ENCODE results near the gene CT45A7.
"Not testable (repeated sequence)": the region's sequence is repeated elsewhere in the genome, so short reads cannot be mapped to it uniquely, and the experiment has no call there.

The CT45A7 gene, protein sequence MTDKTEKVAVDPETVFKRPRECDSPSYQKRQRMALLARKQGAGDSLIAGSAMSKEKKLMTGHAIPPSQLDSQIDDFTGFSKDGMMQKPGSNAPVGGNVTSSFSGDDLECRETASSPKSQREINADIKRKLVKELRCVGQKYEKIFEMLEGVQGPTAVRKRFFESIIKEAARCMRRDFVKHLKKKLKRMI
- total RNA-seq: 0 reads per million in 2 experiments

DNA sequence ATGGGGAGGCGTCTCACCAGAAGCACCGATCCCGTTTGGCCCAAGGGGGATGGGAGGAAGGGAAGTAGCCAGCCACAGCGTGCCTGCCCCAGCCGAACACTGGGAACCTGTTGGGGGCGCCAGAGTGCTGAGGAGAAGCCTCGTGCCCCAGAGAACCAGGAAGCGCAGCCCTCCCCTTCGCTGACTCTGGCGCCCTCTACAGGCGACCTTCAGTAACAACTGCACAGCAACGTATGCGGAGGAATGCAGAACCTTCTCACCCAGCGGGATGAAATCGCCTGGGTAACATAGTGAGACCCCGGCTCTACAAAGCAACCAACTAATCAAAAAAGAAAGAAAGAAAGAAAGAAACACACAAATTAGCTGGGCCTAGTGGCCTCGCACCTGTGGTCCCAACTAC lies at the start of gene CT45A7:
Gene CT45A7, minus strand, starts transcription at position 101 of the 400 bp plus-strand sequence. CDS start 3,747 bp downstream, outside the sequence.
- not testable (repeated sequence) for DNase-seq (ENCODE audit: low read depth)

DNA sequence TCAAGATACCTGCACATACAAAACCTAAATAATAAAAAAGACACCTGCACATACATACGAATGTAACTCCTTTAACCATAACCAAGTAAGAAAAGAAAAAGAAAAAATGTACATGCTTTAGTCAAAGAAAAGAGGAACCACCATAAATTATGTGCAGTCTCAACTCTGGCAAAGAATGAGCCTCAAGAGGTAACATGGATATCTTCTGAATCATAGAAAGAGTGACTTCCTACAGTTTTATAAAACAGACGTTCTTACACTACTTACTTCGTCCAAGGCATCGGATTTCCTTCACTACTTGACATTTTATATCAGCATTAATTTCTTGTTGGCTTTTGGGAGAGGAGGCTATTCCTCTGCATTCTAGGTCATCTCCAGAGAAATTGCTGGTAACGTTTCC lies 45.7 kb upstream of the CT45A7 start:
- DNase-seq (ENCODE audit: low read depth): not testable (repeated sequence)

- DNase-seq (ENCODE audit: low read depth): not testable (repeated sequence)
Observed at GRCh38 chrX:135871712-135872111, 34.6 kb upstream of the CT45A7 start, which contains the start of gene CT45A9. Gene CT45A9 (minus strand): TSS chrX:135871812. CDS start chrX:135868061, 3,751 bp downstream.

DNA sequence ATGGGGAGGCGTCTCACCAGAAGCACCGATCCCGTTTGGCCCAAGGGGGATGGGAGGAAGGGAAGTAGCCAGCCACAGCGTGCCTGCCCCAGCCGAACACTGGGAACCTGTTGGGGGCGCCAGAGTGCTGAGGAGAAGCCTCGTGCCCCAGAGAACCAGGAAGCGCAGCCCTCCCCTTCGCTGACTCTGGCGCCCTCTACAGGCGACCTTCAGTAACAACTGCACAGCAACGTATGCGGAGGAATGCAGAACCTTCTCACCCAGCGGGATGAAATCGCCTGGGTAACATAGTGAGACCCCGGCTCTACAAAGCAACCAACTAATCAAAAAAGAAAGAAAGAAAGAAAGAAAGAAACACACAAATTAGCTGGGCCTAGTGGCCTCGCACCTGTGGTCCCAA lies 17.4 kb upstream of the CT45A7 start, which contains the start of gene CT45A8:
Gene CT45A8, minus strand, starts transcription at position 101 of the 400 bp plus-strand sequence. CDS start 3,755 bp downstream, outside the sequence.
- not testable (repeated sequence) for DNase-seq (ENCODE audit: low read depth)

- not testable (repeated sequence) for DNase-seq (ENCODE audit: low read depth)
Observed at GRCh38 chrX:135819912-135820311, 17.2 kb downstream of the CT45A7 start, which contains the start of gene CT45A2. Gene CT45A2 (minus strand): TSS chrX:135820012. CDS start chrX:135816265, 3,747 bp downstream.

DNA sequence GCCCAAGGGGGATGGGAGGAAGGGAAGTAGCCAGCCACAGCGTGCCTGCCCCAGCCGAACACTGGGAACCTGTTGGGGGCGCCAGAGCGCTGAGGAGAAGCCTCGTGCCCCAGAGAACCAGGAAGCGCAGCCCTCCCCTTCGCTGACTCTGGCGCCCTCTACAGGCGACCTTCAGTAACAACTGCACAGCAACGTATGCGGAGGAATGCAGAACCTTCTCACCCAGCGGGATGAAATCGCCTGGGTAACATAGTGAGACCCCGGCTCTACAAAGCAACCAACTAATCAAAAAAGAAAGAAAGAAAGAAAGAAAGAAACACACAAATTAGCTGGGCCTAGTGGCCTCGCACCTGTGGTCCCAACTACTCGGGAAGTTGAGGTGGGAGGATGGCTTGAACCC lies 34.4 kb downstream of the CT45A7 start, which contains the start of gene CT45A6:
Gene CT45A6, minus strand, starts transcription at position 101 of the 400 bp plus-strand sequence. CDS start 3,794 bp downstream, outside the sequence.
- DNase-seq (ENCODE audit: low read depth): not testable (repeated sequence)

DNA sequence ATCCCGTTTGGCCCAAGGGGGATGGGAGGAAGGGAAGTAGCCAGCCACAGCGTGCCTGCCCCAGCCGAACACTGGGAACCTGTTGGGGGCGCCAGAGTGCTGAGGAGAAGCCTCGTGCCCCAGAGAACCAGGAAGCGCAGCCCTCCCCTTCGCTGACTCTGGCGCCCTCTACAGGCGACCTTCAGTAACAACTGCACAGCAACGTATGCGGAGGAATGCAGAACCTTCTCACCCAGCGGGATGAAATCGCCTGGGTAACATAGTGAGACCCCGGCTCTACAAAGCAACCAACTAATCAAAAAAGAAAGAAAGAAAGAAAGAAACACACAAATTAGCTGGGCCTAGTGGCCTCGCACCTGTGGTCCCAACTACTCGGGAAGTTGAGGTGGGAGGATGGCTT lies 51.7 kb downstream of the CT45A7 start, which contains the start of gene CT45A5:
Gene CT45A5, minus strand, starts transcription at position 101 of the 400 bp plus-strand sequence. CDS start 3,774 bp downstream, outside the sequence.
- not testable (repeated sequence) for DNase-seq (ENCODE audit: low read depth)
